SK-N-SH treated with all-trans-retinoic acid at 6 μM for 48 hours (cell line): ENCODE data around the gene CCDC57.

Experiments used
- ARNTL ChIP-seq: fragments of 450-650 bp; formaldehyde crosslinking; IDR thresholded peaks from 2 replicates; pipeline ENCODE4 v1.5.0; 2020; ENCODE audit warnings: low read depth, mild to moderate bottlenecking, moderate library complexity, borderline replicate concordance
- CREB5 ChIP-seq: fragments of 250-450 bp; sonication (Bioruptor Pico); IDR thresholded peaks from 2 replicates; pipeline ENCODE4 v1.5.1; 2020; ENCODE audit warnings: low read depth, mild to moderate bottlenecking, moderate library complexity
- PATZ1 ChIP-seq: fragments of 250-450 bp; sonication (Bioruptor Pico); IDR thresholded peaks from 2 replicates; pipeline ENCODE4 v1.8.0; 2020; ENCODE audit warnings: mild to moderate bottlenecking, moderate library complexity, borderline replicate concordance
- RARB ChIP-seq: fragments of 250-450 bp; sonication (Bioruptor Pico); IDR thresholded peaks from 2 replicates; pipeline ENCODE4 v1.8.0; 2021; ENCODE audit warnings: mild to moderate bottlenecking, moderate library complexity
- TCF4 ChIP-seq: fragments of 250-450 bp; sonication (Bioruptor Pico); IDR thresholded peaks from 2 replicates; pipeline ENCODE4 v1.8.0; 2021; ENCODE audit warnings: mild to moderate bottlenecking, moderate library complexity, borderline replicate concordance
- TSHZ2 ChIP-seq: fragments of 250-450 bp; sonication (Bioruptor Pico); IDR thresholded peaks from 2 replicates; pipeline ENCODE4 v1.5.0; 2020; ENCODE audit warnings: mild to moderate bottlenecking, moderate library complexity
- ZFP30 ChIP-seq: fragments of 450-650 bp; formaldehyde crosslinking; IDR thresholded peaks from 2 replicates; pipeline ENCODE4 v1.5.0; 2022; ENCODE audit warnings: mild to moderate bottlenecking, moderate library complexity
- ZNF565 ChIP-seq: fragments of 450-650 bp; formaldehyde crosslinking; conservative IDR thresholded peaks from 2 replicates; pipeline ENCODE4 v1.5.0; 2020; ENCODE audit warnings: low read depth, mild to moderate bottlenecking, moderate library complexity
- ZNF70 ChIP-seq: fragments of 450-650 bp; formaldehyde crosslinking; IDR thresholded peaks from 2 replicates; pipeline ENCODE4 v1.5.0; 2020; ENCODE audit warnings: mild to moderate bottlenecking, moderate library complexity
- ZNF8 ChIP-seq: fragments of 450-650 bp; formaldehyde crosslinking; IDR thresholded peaks from 2 replicates; pipeline ENCODE4 v1.5.0; 2020; ENCODE audit warnings: mild to moderate bottlenecking, moderate library complexity

GRCh38 chr17:82053130-82053529 lies 159.5 kb downstream of the CCDC57 start:
- TF ChIP-seq ZFP30 (no peak), ARNTL (CRISPR knock-in tag) (no peak), PATZ1 (CRISPR knock-in tag) (no peak), CREB5 (CRISPR knock-in tag) (no peak), TCF4 (CRISPR knock-in tag) (no peak), TSHZ2 (CRISPR knock-in tag) (no peak), ZNF70 (CRISPR knock-in tag) (no peak), ZNF565 (no peak), ZNF8 (CRISPR knock-in tag) (no peak), RARB (CRISPR knock-in tag) (no peak)
